Measurements from ENCODE around the gene NPR2. TPM values are rescaled to one million over a fixed set of nuclear protein-coding genes. Genes with fewer than 3 reads are reported as not detected.

Gene NPR2
- total RNA-seq, 1 experiment from 2014 or later: 0.07 TPM

- in situ Hi-C loops (cut with HindIII; ENCODE audit: low sequenced_read_pairs): no loop called here
- DNase-seq (ENCODE audit: low spot score): no peak
Observed at GRCh38 chr9:35760651-35761050, 30.7 kb upstream of the NPR2 start.

- in situ Hi-C loops (cut with HindIII; ENCODE audit: low sequenced_read_pairs): no loop called here
Observed at GRCh38 chr9:35763181-35763580, 28.2 kb upstream of the NPR2 start.

GRCh38 chr9:35763803-35764202 lies 27.6 kb upstream of the NPR2 start:
- DNase-seq (ENCODE audit: low spot score): no peak
- in situ Hi-C loops (cut with HindIII; ENCODE audit: low sequenced_read_pairs): no loop called here

More at GRCh38 chr9:35763181-35763580, 28.2 kb upstream of the NPR2 start:
- no peak for DNase-seq (ENCODE audit: low spot score)

- no peak for DNase-seq (ENCODE audit: low spot score)
- in situ Hi-C loops (cut with HindIII; ENCODE audit: low sequenced_read_pairs): no loop called here
Observed at GRCh38 chr9:35766997-35767396, 24.4 kb upstream of the NPR2 start.

DNA sequence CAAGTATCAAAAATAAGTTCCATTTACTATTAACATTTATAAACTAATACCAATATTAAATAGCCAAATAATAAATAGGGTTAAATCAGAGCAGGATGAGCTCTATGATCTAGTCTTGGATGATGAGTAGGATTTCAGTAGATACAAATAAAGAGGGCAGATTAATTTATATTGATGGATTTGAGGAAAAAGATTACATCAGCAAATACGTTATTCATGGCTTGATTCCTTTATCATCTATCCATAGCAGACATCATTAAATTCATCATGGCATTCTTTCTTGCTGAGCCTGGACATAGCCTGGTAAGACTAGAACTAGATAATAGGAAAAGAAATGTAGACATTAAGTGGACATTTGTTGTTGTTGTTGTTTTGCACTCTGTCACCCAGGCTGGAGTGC lies 23.9 kb upstream of the NPR2 start:
- DNase-seq (ENCODE audit: low spot score): no peak
- in situ Hi-C loops (cut with HindIII; ENCODE audit: low sequenced_read_pairs): no loop called here

- DNase-seq (ENCODE audit: low spot score): no peak
- in situ Hi-C loops (cut with HindIII; ENCODE audit: low sequenced_read_pairs): no loop called here
Observed at GRCh38 chr9:35769763-35770162, 21.6 kb upstream of the NPR2 start.

DNA sequence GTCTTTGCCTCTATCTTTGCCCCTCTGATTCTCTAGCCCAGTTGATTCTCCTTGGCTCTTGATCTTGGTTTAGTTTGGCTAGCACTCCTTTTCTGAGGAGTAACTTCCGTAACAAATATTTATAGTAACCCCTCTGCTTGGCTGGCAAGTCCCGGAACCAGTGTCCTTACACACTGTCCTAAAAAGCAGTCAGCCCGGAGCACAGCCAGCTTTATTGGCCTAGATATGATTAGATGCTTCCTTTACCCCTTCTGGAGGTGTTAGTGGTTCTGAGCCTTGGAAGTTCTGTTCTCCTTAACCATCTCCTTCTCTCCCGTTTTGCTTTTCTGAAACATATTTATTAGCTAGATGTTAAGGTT lies 20.3 kb upstream of the NPR2 start:
- in situ Hi-C loops (cut with HindIII; ENCODE audit: low sequenced_read_pairs): no loop called here

GRCh38 chr9:35771534-35771933 lies 19.9 kb upstream of the NPR2 start:
- in situ Hi-C loops (cut with HindIII; ENCODE audit: low sequenced_read_pairs): no loop called here
- DNase-seq (ENCODE audit: low spot score): peak; percentile 63

More for the DNA sequence above, 20.3 kb upstream of the NPR2 start:
- peak; percentile 97 for DNase-seq (ENCODE audit: low spot score)

DNA sequence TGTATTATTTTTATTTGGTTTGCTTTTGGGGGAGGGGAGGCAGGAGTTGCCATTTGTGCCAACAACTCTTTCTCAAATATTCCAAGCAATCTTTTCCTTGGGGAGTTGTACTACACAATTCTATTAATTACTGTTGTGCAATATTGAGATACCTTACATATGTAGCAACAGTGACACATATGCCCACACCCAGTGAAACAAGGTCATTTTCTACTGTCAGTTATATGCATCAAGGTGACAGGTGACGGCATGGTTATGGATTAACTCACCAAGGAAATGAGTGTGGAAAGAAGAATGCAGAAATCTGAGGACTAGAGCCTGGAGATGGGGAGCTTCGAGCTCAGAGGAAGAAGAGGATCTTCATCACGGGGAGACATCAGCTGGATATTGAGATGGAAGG lies 19.4 kb upstream of the NPR2 start:
- DNase-seq (ENCODE audit: low spot score): no peak
- in situ Hi-C loops (cut with HindIII; ENCODE audit: low sequenced_read_pairs): no loop called here

DNA sequence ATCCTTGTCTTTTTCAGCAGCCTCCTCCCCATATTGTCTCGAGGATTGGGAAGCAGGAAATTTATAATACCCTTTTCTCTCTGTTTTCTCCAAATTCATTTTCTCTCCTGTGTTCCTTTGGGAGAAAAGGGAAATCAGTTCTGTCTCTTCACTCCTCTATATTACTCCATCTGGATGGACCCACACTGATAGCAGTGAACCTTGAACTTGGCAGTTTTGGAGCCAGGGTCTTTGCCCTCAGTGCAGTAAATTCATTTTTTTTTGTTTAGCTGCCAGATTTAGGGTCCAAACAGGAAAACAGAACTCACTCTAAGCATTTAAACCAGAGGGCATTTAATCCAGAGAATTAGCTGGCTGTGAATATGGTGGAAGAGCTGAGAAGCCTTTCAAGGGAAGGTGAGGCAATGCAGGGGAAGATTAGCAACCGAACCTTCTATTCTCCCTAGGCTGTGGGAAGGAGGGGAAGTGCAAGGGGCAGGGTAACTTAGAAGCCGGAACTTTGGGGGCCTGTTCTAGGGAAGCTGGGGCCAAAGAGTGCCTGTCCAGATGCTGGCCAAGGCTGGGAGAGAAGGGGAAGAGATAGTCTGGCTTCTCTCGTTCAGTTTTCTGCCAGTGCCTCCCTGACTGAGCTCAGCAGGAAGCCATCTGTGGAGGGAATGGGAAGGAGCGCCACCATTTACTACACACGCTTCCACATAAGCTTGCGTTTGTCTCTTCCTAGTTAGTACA lies 16.3 kb upstream of the NPR2 start:
- in situ Hi-C loops (cut with HindIII; ENCODE audit: low sequenced_read_pairs): no loop called here

GRCh38 chr9:35776018-35776417 lies 15.4 kb upstream of the NPR2 start:
- in situ Hi-C loops (cut with HindIII; ENCODE audit: low sequenced_read_pairs): no loop called here
- DNase-seq (ENCODE audit: low spot score): no peak

More for the DNA sequence above, 16.3 kb upstream of the NPR2 start:
- DNase-seq (ENCODE audit: low spot score): peak; percentile 81

- no peak for DNase-seq (ENCODE audit: low spot score)
- in situ Hi-C loops (cut with HindIII; ENCODE audit: low sequenced_read_pairs): no loop called here
Observed at GRCh38 chr9:35778496-35778895, 12.9 kb upstream of the NPR2 start.

DNA sequence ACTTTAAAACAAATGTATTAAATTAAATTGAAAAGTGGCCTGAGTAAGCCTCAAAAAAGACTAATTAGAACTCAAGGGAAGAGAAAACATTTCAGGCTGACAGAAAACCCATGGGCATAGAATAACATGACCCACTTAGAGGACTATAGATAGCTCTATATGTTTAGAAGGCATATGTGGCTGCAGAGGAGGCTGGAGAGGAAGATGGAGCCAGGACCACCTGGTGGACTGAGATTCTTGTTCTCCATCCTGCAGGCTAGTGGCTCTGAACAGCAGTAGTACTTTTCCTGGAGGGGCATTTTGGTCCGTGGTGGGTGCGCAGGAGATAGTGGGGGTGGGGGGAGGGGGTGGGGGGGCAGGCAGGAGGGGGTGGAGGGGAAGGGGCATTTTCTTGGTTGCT lies 10.3 kb upstream of the NPR2 start:
- in situ Hi-C loops (cut with HindIII; ENCODE audit: low sequenced_read_pairs): no loop called here
- no peak for DNase-seq (ENCODE audit: low spot score)

GRCh38 chr9:35783418-35783817 lies 8.0 kb upstream of the NPR2 start:
- in situ Hi-C loops (cut with HindIII; ENCODE audit: low sequenced_read_pairs): no loop called here
- DNase-seq (ENCODE audit: low spot score): no peak

- no peak for DNase-seq (ENCODE audit: low spot score)
- in situ Hi-C loops (cut with HindIII; ENCODE audit: low sequenced_read_pairs): no loop called here
Observed at GRCh38 chr9:35789541-35789940, 1.9 kb upstream of the NPR2 start.

DNA sequence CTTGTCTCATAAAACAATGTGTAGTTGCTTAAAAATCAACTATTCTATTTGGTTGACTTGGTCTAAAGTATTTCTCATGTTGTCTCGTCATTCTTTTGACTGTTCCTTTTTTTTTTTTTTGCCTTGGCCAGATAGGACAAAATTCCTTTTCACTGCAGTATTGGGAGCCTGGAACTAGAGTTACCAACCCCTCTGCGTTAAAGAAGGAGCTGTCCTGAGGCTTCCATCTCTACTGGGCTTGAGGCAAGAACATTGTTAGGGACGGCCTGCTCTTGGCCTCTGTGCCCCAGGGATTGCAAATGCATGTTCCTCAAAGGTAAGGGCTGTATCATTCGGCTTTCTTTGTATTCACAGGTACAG lies 1.4 kb upstream of the NPR2 start:
- in situ Hi-C loops (cut with HindIII; ENCODE audit: low sequenced_read_pairs): no loop called here
- no peak for DNase-seq (ENCODE audit: low spot score)

- in situ Hi-C loops (cut with HindIII; ENCODE audit: low sequenced_read_pairs): no loop called here
- peak; percentile 93 for DNase-seq (ENCODE audit: low spot score)
Observed at GRCh38 chr9:35790385-35791296, 750 bp upstream of the NPR2 start.

GRCh38 chr9:35792024-35792813 lies 828 bp downstream of the NPR2 start:
- in situ Hi-C loops (cut with HindIII; ENCODE audit: low sequenced_read_pairs): no loop called here
- DNase-seq (ENCODE audit: low spot score): peak; percentile 50

DNA sequence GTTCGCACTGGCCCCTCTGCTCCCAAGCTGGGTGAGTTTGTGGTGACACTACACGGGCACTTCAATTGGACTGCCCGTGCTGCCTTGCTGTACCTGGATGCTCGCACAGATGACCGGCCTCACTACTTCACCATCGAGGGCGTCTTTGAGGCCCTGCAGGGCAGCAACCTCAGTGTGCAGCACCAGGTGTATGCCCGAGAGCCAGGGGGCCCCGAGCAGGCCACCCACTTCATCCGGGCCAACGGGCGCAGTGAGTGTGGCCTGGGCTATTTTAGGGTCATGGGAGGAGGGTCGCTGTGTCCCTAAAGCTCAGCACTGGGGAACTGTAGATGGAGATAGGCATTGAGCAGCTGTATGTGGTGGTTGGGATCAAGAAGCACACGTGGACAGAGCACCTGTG lies 1.4 kb downstream of the NPR2 start:
- no peak for DNase-seq (ENCODE audit: low spot score)
- in situ Hi-C loops (cut with HindIII; ENCODE audit: low sequenced_read_pairs): no loop called here

DNA sequence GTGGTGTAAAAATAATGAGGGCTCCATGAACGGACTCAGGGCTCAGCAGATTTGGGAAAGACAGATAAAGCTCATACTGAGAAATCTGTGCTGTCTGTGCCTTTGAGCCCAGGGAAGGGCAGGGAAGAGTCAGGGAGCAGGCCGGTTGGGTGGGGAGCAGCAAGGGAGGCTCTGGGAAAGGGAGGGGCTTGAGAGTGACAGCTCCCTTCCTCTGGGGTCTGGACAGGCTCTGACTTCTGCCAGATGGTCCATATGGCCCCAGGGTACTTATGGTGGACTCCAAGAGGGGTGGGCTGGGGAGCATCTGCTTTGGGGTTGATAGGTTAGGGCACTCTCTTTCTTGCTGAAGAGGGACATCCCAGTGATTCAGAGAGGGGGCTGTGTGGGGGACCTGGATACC lies 2.1 kb downstream of the NPR2 start:
- DNase-seq (ENCODE audit: low spot score): no peak
- in situ Hi-C loops (cut with HindIII; ENCODE audit: low sequenced_read_pairs): no loop called here
